HuH-7 (cell line): Measurements from ENCODE around the gene KCNMA1.
A peak's percentile ranks its signal among the peaks of the same experiment; 100 is the strongest.

Experiments used
- DNase-seq: peaks from one replicate; pipeline ENCODE4 v3.0.0; 2011; ENCODE audit warnings: low spot score

KCNMA1 gene

GRCh38 chr10:77007834-77008233 is 629.8 kb downstream of the KCNMA1 start:
- DNase-seq: no peak

DNA sequence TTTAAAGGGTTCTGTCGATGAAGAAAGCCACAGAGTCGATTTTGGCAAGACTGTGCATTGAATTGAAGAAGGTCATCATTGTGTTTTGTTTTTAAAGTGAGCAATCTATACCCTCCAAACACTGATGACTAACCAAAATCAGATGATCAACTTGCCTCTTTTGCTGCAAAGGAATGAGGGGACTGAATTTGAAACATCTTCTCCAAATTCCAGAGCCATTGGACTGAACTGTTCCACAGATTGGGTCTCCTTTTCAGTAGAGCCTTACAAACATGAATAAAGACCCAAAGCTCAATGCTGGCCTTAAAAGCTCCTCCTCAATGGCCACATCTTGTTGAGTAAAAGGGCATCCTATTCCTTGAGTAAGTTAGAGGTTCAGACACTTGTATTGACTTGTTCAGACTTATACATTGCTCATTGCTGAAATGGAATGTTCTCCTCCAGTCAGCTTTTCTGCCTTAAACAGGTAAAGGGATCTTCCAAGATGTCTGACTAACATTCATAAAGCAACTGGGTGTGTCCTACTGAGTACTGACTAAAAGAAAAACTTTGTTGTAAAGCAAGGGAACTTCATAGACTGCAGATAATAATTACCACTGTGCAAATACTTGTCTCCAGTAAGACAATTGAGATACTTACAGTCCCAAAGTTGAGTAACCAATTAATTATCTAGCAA is 630.6 kb downstream of the KCNMA1 start:
- no peak for DNase-seq

DNA sequence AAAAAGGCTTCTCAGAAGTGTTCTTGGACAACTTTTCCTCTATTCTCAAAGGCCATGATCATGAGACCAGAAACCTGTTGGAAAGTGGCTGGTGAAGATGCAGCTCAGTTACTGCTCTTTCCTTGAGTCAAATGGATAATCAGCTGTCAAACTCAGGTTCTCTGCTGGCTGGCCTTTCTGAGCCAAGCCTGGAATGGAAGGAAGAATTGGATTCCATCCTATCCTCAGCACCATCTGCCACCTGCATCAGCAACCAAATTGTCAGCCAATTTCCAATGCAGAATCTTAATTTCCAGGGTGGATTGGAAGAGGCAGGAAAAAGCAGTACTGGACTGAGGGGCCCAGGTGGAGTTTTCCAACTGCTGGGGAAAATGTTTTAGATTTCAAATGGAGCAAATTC is 631.7 kb downstream of the KCNMA1 start:
- no peak for DNase-seq

DNA sequence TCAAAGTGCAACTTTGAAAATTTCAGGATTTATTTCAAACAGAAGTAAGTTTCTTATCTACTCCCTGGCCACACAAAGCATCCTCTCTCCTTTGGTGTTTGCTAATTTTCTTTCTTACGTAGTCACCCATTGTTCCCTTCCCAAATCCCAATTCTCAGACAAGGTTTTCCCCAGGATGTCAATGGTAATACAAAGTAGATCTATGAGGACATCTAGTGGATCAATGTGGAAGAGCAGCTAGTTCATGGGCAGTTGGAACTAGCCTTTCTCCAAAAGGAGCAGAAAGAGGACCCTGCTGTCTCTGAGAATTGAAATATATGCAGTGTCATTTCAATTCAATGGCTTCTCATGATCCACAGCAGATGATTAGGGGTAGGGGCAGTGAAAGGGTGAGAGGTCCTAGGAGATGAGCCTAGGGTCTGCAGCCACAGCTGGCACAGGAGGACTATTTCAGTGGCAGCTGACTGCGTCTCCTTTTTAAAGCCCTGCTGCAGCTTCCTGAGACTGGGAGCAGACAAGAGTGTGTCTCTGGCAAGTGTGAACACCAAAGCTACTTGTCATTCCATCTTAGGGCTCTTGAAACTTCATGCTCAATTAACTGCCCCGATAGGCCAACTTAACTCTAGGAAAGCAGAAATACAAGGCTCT is 632.6 kb downstream of the KCNMA1 start:
- DNase-seq: peak; percentile 15

- DNase-seq: no peak
These were observed 634.7 kb downstream of the KCNMA1 start for GRCh38 chr10:77002872-77003271.

DNA sequence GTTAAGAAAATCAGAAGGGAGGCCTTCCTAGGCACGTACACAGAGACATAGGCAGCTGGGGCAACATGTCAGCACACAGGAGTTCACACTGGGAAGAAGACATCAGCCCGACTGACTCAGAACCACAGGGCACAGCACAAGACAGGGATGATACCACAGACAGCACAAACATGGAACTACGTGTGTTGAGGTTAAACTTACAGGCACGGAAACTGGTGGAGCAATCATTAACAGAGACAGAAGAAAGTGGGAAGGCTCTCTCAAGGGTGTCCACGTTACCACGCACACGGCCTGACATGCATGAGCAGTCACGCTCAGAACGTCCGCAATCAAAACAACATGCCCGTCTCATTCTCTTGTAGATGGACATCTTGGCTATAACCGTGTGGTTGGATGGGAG is 636.4 kb downstream of the KCNMA1 start:
- DNase-seq: no peak

DNA sequence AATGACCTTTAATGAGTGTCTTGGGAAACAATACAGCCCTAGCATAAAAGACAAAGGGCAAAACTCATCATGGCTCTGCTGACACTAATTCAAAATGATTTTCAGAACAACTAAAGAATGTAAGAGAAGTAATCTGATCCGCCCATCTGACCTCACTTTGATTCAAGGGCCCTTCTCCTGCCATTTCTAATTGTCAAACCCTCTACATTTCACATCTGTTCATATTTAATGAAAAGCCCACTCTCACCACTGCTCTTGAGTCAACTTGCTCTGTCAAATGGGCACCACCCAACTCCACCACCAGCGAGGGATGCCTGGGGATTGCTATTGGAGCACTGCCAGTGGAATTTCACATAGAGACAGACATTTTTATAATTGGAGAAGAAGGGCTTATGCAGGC is 639.2 kb downstream of the KCNMA1 start:
- no peak for DNase-seq

DNA sequence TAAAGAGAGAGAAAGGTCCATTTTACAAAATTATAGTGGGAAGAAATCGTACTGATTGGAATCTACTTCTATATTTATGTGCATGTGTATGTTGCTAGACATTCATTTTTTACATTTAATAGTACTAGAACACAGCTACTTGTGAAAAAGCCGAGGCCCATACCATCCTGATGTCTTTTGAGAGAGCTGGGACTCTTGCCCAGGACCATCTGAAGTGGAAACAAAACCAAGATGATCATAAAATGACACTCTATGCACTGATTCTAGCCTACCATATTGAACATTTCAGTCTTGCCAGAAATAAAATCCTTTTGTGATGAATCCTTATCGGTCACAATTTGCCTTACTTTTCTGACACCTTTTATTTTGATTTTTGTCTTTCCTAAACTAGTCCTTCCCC is 640.0 kb downstream of the KCNMA1 start:
- DNase-seq: no peak

DNA sequence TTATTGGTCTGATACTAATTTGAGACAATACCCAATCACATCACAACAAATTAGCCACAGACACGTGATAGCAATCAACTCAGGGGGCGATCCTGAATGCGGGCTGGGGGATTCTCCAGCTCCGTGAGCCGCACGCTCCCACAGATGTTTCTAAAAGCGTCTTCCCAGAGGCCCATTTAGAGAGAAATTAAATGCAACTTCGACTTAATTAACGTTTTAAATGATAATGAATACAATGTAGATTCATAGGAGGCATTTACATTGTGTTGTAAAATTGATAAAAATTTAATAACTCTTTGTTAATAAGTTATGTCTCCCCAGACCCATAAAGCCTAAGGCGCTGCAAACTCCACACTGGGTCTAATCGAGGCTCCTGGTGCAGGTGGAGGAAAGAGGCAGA is 642.6 kb downstream of the KCNMA1 start:
- DNase-seq: no peak

GRCh38 chr10:76993213-76993612 is 644.4 kb downstream of the KCNMA1 start:
- no peak for DNase-seq

DNA sequence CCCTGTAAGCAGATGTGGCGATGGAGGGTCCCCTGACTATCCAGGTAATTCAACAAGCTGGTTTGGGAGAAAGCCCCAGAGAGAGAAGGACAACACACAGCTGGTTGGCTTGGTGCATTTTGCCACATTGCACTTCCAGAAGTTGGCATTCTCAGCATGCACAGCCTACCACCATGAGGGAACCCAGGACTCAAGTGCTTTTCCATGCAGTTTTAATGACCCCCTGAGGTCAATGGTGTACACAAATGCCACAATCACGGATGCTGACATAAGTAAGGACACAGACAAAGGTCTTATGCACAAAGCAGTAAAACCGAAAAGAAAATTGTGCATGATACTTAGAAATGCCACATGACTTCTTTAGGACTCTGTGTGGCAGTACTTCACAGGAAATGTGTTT is 645.1 kb downstream of the KCNMA1 start:
- no peak for DNase-seq

DNA sequence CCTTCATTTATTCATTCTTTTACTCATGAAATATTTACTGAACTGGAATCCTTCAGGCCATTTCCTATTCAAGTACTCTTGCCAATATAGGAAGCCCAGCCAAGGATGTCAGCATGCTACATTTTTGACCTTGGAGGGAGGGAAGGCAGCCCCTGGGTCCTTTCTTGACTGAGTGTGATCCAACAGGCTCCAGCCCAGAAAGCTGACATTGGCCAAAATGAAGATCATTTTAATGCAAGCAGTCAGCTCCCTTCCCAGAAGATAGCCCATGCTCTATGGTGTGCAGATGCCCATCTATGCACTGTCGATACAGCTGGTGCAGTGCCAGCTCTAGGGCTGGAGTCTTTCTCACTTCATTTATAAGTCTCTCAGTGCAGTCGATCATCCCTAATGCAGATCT is 646.0 kb downstream of the KCNMA1 start:
- DNase-seq: no peak

DNA sequence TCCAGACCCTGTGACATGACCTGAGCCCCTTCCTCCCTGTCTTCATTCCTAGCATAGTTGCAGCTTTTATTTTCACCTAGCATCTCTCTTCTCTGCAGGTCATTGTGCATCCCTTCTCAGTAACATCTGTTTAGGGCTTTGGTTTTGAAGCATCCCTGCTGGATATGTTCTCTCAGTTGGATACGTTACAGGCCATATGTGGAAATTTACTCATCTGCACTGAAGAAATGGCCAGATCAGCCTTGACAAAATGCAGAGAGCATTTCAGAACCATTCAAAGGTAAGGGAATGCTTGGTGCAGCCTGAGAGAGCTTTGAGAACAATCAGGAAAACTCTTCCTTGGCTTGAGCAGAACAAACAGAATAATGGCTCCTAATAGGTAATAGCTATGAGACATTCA is 647.0 kb downstream of the KCNMA1 start:
- DNase-seq: no peak

DNA sequence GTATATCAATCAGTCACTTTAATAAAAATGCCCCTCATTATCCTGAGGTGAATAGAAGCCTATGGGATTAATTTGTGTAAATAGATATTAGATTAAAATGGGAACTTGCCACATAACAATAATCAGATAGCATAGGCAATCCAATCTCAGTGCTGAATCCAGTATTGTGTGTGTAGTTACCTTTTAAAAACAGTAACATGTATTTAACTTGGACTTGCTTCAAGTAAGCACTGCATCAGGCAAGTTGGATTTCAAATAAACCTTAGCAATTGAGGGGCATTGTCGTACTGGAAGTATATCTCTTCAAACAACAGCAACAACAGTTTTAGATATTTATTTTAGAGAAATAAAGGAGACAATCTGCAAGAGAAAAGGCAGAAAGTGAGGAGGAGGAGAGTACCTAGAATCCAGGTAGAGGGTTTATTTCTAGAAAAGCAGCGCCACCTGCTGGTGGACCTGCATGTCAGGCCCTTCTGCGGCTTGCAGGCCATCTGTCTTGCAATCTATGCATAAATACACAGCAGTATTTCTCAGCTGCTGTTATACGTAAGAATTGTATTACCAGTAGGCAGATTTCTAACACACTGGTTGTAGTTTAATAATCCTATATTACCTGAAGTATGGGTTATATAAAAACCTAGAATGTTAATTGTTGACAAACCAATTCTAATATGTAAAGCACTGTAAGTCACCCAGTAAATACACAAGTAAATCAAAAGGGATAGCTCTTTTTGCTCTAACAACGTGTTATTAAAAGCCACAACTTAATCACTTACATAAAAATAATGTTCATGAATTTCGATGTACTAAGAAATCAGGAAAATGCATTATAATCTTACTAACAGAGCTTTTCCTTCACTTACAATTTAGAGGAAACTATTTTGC is 652.8 kb downstream of the KCNMA1 start:
- peak; percentile 21 for DNase-seq

- DNase-seq: no peak
These were observed 654.0 kb downstream of the KCNMA1 start for GRCh38 chr10:76983624-76984023.

DNA sequence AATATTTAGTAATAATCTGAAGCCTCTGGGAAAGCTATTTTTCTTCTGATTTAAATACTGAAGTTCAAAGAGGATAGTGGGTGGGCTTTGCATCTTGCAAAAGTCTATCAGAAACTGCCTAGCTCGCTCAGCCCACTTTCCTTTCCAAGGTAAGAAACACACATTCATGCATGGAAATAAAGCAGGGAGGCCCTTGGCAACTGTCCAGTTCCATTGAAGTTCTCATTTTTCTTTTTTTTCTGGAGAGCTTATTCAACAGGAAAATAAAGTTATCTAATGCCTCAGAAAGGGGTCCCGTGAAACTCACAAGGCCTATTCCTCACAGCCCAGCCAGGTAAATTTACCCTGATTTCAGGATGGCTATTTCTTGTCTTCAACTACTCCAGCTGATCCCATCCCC is 654.9 kb downstream of the KCNMA1 start:
- no peak for DNase-seq

DNA sequence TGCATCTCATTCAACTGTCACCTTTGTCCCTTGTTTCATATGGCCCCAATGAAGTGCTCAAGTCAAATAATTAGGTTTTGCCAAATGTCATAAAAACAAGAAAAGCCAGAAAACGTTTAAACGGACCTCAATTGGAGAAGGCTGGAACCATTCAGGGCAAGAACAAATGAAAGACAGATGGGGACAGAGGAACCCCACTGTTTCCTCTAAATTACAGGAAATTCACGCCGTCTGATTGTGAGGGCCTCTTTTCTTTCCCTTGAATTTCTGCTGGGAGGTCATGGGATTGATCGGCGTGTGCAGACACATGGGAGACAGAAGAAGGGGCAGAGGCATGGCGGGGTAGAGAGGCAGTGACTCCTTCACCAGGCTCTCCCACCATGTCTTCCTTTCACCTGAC is 656.4 kb downstream of the KCNMA1 start:
- DNase-seq: no peak

- DNase-seq: no peak
These were observed 659.7 kb downstream of the KCNMA1 start for GRCh38 chr10:76977901-76978300.

GRCh38 chr10:76977046-76977445 is 660.6 kb downstream of the KCNMA1 start:
- DNase-seq: no peak

DNA sequence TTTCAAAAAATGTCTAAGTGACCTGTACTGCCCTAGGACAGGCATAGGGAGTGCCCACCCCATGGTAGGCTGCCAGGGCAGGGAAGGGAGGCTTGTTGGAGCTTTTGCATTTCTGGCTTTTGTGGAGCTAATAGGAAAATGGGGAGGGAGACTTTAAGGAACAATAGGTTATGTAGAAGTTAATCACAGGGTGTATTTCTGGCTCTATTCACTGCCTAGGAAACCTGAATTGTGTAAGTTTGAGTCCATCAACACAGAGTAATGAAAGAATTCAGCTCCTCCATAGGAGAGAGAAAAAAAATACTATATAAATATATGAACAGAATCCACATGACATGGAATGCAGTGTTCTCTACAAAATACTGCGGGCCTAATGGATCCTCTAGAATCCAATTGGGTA is 661.5 kb downstream of the KCNMA1 start:
- no peak for DNase-seq

DNA sequence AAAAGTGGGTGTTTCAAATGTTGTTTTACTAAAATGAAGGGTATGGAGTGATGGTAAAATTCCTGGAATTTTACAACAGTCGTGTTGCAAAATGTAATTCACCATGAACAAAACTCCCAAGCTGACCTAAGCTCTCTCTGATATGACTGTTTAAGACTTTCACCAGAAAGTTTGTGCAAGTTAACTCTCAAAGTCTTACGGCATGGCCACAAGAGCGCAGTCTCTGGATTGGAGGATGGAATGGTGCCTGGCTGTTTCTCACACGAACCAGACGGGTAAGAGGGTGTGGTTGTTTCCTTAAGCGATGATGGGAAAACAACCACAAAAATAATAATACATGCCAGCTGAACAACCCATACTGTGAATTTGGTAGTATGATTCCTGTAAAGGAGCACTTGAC is 662.5 kb downstream of the KCNMA1 start:
- no peak for DNase-seq

- DNase-seq: no peak
These were observed 663.5 kb downstream of the KCNMA1 start for GRCh38 chr10:76974017-76974691.
